GM18499 (cell line): ENCODE results near the gene ANKH.

Experiments used
- ATAC-seq: cut with Tn5 transposase; IDR thresholded peaks from one replicate; pipeline ENCODE4 v1.9.1; 2021; ENCODE audit warnings: moderate number of reproducible peaks; ENCODE audit not compliant: insufficient read depth, unreplicated experiment

Gene ANKH

DNA sequence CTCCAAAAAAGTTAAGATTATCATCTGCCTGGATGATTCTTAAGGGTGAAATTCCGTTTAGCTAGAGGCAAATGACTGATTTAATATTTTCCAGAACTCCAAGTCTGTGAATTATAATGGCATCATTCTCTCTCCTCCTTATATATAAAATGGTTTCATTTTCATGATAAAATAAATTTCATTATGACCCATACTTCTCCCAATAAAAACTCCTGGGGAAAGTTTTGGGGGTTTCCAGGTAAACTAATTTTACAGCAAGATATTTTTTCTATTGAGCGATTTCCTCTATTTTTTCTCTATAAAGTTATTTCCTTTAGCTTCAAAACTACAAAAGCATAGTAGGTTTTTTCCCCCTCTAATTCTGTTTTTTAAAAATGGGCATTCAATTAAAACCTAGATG lies 214.7 kb downstream of the ANKH start:
- no peak for ATAC-seq

DNA sequence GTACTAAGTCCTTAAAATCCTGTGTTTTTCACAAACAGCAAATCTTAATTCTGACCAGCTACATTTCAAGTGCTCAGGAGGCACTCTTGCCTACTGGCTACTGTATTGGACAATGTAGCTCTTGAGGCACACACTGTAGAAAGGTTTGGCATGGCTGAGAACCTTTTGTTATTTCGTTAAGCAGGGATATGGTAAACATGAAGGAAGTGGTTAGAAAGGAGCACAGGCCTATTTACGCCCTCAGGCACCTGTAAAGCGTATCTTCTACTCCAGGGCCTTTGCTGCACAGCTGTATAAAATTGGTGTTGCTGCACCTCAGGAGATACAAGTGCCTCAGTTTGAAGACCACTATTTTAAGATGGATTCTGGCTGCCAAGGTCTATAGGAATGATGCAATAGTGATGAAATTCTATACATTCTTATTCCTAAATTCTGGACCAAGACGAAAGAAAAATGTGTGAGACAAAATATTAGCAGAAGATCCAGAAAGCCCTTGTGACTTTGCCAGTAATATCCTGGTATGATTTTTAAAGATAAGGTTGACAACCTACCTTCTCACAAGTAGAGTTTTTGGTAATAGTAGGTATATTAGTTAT lies 216.3 kb downstream of the ANKH start:
- ATAC-seq = no peak
